Pancreas (tissue), 10 donors: ENCODE measurements around the gene LRFN5. TPM values are rescaled to one million over a fixed set of nuclear protein-coding genes. Genes with fewer than 3 reads are reported as not detected.

Experiments used
- ATAC-seq, 4 donors: fragments of 200-7000 bp; cut with Tn5 transposase; one replicate each; pipeline versions ENCODE4 v1.8.0 to v1.9.1; 2020; ENCODE audit warnings: mild to moderate bottlenecking in 4 of 4, moderate library complexity in 4 of 4
- DNase-seq, 6 donors: peaks; one replicate each; pipeline ENCODE4 v3.0.0-alpha.2; 2020
- FAIRE-seq: peaks from 2 replicates; lab custom pipeline; 2012; peaks lifted over from hg19 to GRCh38; lab: Jason Lieb, UNC
- H3K27ac ChIP-seq, 4 donors: fragments of 200-600 bp; sonication (generic); 1 replicate in 3 of 4; 2 replicates in 1 of 4; pipeline versions ENCODE4 v1.5.0 to v1.8.0; 2020
- H3K27me3 ChIP-seq, 4 donors: fragments of 200-600 bp; one replicate each; pipeline ENCODE4 v1.8.0; 2021
- H3K36me3 ChIP-seq, 3 donors: fragments of 200-600 bp; sonication (generic) in 1 of 3; one replicate each; pipeline versions ENCODE4 v1.5.0 to v1.8.0; 2020 to 2021
- H3K4me1 ChIP-seq, 3 donors: fragments of 200-600 bp; one replicate each; pipeline ENCODE4 v1.8.0; 2021
- H3K4me3 ChIP-seq, 4 donors: fragments of 200-600 bp; sonication (generic) in 2 of 4; one replicate each; pipeline versions ENCODE4 v1.5.0 to v1.8.0; 2020 to 2021
- H3K9me3 ChIP-seq, 4 donors: fragments of 200-600 bp; one replicate each; pipeline ENCODE4 v1.8.0; 2021
- WGBS, 2 donors: extraction: QIAGEN DNeasy Blood & Tissue Kit; methylation state at CpG; one replicate each; pipeline ENCODE4 v1.1.7; 2013; 5-methylcytosine and 5-hydroxymethylcytosine counted together
- intact Hi-C, 3 donors: fragments of 100-400 bp; cut with DNase I; formaldehyde crosslinking; loops; one replicate each; pipeline versions ENCODE4 v1.11.1 to v1.14.2; 2022
- polyA plus RNA-seq, 2 donors: library from polyadenylated mRNA; stranded (reverse); fragments of 200-250 nt; gene quantifications; one replicate each; pipeline ENCODE4 v1.2.3, GENCODE V29; 2013
- total RNA-seq, 6 donors: library from RNA; stranded (reverse); fragmentation: NEBNext Ultra II Directional in 4 of 6; extraction: Animal tissue kit (Norgen Biotek cat#: 25700) in 4 of 6; gene quantifications; one replicate each; pipeline versions ENCODE4 v1.2.1 to v1.2.4, GENCODE V29; 2021 to 2023
- TF ChIP-seq, protein P1 (sequence below), 4 donors: fragments of 200-600 bp; sonication (generic) in 3 of 4; IDR thresholded peaks; one replicate each; pipeline versions ENCODE4 v1.5.0 to v1.8.0; 2021; ENCODE audit warnings: antibody characterized with exemption in 4 of 4
- donor health status: healthy with polysubstance abuse.
- donor health status: DM: no; HTN: no; CAD: no; lungs with moderate emphysema.
- donor health status: DM: no; HTN: no; CAD: no.
- donor health status: control.
- donor health status: control.
- donor health status: Bipolar disorder and iron deficiency.
- donor health status: DM: yes; HTN: yes; CAD: no.
- donor health status: DM: no; HTN: no; CAD: no.
- donor health status: DM: no; HTN: no; CAD: no.
- donor health status: DM: yes; HTN: yes; CAD: no.

LRFN5 gene
- total and polyA plus RNA-seq, 8 donors = 0.13 to 1.4 (median 0.29) TPM

DNA sequence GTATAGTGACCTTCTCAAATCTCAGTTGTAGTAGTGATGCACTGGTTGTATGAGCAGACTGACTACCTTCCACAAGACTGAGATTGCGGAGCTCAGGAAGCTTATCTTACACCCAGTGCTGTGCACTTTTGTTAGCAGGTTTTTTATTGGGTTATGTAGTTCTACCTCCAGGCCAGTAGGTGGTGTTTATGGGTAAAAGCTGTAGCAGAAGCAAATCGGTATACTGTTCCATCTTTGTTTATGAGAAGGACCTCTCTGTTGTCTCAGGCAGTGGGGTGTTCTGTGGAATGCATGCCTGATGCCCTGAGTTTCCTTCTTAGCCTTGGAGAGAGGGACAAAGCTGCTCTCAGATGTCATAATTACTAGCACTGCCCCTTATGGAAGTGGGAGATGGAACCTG lies 217.8 kb downstream of the LRFN5 start:
- Histone ChIP-seq H3K4me1 (no peaks in the 10 kb centered on the region), H3K27me3 (no peaks in the 10 kb centered on the region), H3K27ac (no peak overlapping the region), H3K9me3 (no peaks in the 10 kb centered on the region), H3K36me3 (no peaks in the 10 kb centered on the region), H3K4me3 (no peak overlapping the region)
- WGBS, 2 donors = 73 to 87% methylated on average over 2 of the region's 2 CpGs
- TF ChIP-seq, protein P1, sequence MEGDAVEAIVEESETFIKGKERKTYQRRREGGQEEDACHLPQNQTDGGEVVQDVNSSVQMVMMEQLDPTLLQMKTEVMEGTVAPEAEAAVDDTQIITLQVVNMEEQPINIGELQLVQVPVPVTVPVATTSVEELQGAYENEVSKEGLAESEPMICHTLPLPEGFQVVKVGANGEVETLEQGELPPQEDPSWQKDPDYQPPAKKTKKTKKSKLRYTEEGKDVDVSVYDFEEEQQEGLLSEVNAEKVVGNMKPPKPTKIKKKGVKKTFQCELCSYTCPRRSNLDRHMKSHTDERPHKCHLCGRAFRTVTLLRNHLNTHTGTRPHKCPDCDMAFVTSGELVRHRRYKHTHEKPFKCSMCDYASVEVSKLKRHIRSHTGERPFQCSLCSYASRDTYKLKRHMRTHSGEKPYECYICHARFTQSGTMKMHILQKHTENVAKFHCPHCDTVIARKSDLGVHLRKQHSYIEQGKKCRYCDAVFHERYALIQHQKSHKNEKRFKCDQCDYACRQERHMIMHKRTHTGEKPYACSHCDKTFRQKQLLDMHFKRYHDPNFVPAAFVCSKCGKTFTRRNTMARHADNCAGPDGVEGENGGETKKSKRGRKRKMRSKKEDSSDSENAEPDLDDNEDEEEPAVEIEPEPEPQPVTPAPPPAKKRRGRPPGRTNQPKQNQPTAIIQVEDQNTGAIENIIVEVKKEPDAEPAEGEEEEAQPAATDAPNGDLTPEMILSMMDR (IDR thresholded peaks at IDR 0.05) = no peak
- DNase-seq = no peak
- no peak for FAIRE-seq
- ATAC-seq = no peak
- intact Hi-C loops = no loop called here

- Histone ChIP-seq H3K9me3 (no peaks in the 10 kb centered on the region), H3K27ac (no peak overlapping the region), H3K4me3 (no peak overlapping the region), H3K27me3 (no peaks in the 10 kb centered on the region), H3K4me1 (no peaks in the 10 kb centered on the region), H3K36me3 (no peaks in the 10 kb centered on the region)
- FAIRE-seq (no peak), ATAC-seq (no peak), DNase-seq (no peak)
- TF ChIP-seq, protein P1 (IDR thresholded peaks at IDR 0.05) = no peak
- WGBS, 2 donors = 27 to 28% methylated on average over 1 of the region's 1 CpG
- intact Hi-C loops = no loop called here
Measured at GRCh38 chr14:41825622-41826021, 218.9 kb downstream of the LRFN5 start.

DNA sequence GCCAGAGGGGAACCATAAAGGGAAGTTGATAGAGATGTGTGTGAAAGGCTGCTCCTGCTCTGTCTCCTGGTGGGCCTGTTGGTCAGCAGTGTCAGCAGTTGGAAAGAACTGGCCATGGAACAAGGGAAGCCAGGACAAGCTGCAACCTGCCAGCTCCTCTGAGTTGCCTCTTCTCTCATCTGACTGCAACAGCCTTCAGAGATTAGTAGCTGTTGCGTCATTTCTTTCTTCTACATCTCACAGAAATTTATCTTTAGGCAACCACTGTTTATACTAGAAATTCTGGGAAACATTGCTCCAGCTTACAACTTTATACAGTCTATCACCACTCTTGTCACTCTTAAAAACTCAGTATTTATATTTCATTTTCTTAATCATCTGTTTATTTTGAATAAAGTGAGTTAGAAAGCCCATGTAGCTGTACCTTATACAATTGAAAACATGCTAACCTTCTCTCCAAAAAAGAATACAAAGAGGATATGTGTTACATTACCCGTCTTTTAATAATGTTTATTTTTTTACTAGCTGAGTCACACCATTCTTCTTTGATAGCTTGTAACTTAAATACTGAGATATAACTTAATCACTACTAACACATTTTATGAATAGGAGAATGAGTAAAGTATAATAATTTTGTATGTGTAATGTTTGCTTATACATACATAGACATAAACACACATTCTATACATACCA lies 224.2 kb downstream of the LRFN5 start:
- WGBS, 2 donors = 40 to 60% methylated on average over 2 of the region's 2 CpGs
- Histone ChIP-seq H3K4me3 (no peak overlapping the region), H3K27me3 (no peaks in the 10 kb centered on the region), H3K27ac (no peak overlapping the region), H3K36me3 (no peaks in the 10 kb centered on the region), H3K9me3 (no peaks in the 10 kb centered on the region), H3K4me1 (no peaks in the 10 kb centered on the region)
- no peak for DNase-seq
- TF ChIP-seq, protein P1 (IDR thresholded peaks at IDR 0.05) = no peak
- intact Hi-C loops = no loop called here
- no peak for FAIRE-seq
- ATAC-seq = no peak

- Histone ChIP-seq H3K36me3 (no peaks in the 10 kb centered on the region), H3K4me1 (no peaks in the 10 kb centered on the region), H3K4me3 (no peak overlapping the region), H3K27me3 (no peaks in the 10 kb centered on the region), H3K9me3 (no peaks in the 10 kb centered on the region), H3K27ac (no peak overlapping the region)
- WGBS, 2 donors = 39 to 46% methylated on average over 2 of the region's 2 CpGs
- intact Hi-C loops = no loop called here
- FAIRE-seq (no peak), ATAC-seq (no peak), DNase-seq (no peak)
- TF ChIP-seq, protein P1 (IDR thresholded peaks at IDR 0.05) = no peak
Measured at GRCh38 chr14:41839661-41840060, 233.0 kb downstream of the LRFN5 start.

GRCh38 chr14:41859336-41859735 lies 252.7 kb downstream of the LRFN5 start:
- TF ChIP-seq, protein P1 (IDR thresholded peaks at IDR 0.05) = no peak
- FAIRE-seq (no peak), DNase-seq (no peak), ATAC-seq (no peak)
- Histone ChIP-seq H3K36me3 (no peaks in the 10 kb centered on the region), H3K27me3 (no peaks in the 10 kb centered on the region), H3K27ac (no peak overlapping the region), H3K9me3 (no peaks in the 10 kb centered on the region), H3K4me1 (no peaks in the 10 kb centered on the region), H3K4me3 (no peak overlapping the region)
- intact Hi-C loops = no loop called here
- 40 to 43% methylated on average over 2 of the region's 2 CpGs for WGBS, 2 donors
